ENCODE data around the gene SEC14L3.

DNA sequence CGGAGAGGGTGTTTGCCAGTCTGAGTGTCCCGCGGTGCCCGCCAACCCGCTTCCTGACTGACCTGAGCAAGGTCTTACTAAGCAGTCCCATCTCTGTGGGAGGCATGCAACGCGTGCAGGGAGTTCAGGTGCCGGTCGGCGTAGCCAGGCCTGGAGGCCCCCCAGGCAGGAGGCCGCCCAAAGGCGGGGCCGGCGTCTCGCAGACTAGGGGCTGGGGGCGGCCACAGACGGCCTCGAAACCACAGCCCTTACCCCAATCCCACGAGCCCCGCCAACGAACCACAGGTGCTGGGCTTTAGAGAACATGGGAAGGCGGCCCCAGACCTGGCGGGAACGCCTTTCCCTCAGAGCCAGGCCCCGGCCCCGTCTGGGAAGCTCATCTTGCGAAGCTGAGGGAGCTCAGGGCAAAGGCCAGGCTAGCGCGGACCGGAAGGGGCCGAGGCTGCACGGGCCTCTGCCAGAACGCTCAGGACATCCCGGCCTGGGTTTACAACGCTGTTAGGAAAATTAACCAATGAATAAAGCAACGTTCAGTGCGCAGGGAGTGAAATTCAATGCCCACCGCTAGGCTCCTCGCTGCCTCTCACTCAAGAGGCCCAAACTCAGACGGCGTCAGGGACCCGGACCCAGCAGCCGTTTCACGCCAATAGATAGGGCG lies 48.4 kb downstream of the SEC14L3 start:
- peak; percentile 78 for TF ChIP-seq POLR2AphosphoS5 (IDR thresholded peaks at IDR 0.05; ENCODE audit: low read depth)
- TF ChIP-seq, protein P1, sequence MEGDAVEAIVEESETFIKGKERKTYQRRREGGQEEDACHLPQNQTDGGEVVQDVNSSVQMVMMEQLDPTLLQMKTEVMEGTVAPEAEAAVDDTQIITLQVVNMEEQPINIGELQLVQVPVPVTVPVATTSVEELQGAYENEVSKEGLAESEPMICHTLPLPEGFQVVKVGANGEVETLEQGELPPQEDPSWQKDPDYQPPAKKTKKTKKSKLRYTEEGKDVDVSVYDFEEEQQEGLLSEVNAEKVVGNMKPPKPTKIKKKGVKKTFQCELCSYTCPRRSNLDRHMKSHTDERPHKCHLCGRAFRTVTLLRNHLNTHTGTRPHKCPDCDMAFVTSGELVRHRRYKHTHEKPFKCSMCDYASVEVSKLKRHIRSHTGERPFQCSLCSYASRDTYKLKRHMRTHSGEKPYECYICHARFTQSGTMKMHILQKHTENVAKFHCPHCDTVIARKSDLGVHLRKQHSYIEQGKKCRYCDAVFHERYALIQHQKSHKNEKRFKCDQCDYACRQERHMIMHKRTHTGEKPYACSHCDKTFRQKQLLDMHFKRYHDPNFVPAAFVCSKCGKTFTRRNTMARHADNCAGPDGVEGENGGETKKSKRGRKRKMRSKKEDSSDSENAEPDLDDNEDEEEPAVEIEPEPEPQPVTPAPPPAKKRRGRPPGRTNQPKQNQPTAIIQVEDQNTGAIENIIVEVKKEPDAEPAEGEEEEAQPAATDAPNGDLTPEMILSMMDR (IDR thresholded peaks at IDR 0.05; ENCODE audit: insufficient read depth, low read length), result no peak

All from HL-60 (cell line).